ENCODE data around the gene SLC12A3. TPM values are rescaled to one million over a fixed set of nuclear protein-coding genes. Genes with fewer than 3 reads are reported as not detected.

Gene SLC12A3
- not detected in 2 replicates for total RNA-seq
- not detected in 2 replicates for polyA plus RNA-seq

- Histone ChIP-seq H3K9me3 (ENCODE audit: low read depth) (no peaks in the 10 kb centered on the region), H3K27ac (no peak within 1 kb of the TSS), H3K4me3 (no peak within 1 kb of the TSS), H3K36me3 (no peaks in the 10 kb centered on the region), H3K27me3 (no peaks in the 10 kb centered on the region), H3K4me1 (ENCODE audit: low read depth) (peaks cover 25% of the 10 kb centered on the region)
- no peak for TF ChIP-seq CTCF (IDR thresholded peaks at IDR 0.05; ENCODE audit: low read depth, low read length)
- no peak for DNase-seq (ENCODE audit: low read depth in 1 of 2, low spot score in 1 of 2)
These were observed at the start of gene SLC12A3 for GRCh38 chr16:56864960-56865359. Gene SLC12A3, plus strand, starts transcription at chr16:56865207. Its CDS starts 29 bp downstream, at chr16:56865236.

GRCh38 chr16:56815721-56816120 is 49.3 kb upstream of the SLC12A3 start:
- H3K27me3 ChIP-seq, result no peaks in the 10 kb centered on the region
- H3K9me3 ChIP-seq (ENCODE audit: low read depth), result no peaks in the 10 kb centered on the region
- no peaks in the 10 kb centered on the region for H3K36me3 ChIP-seq
- no peak overlapping the region for H3K4me3 ChIP-seq
- DNase-seq (ENCODE audit: low read depth in 1 of 2, low spot score in 1 of 2), result no peak
- no peaks in the 10 kb centered on the region for H3K4me1 ChIP-seq (ENCODE audit: low read depth)
- no peak for TF ChIP-seq CTCF (IDR thresholded peaks at IDR 0.05; ENCODE audit: low read depth, low read length)
- H3K27ac ChIP-seq, result no peak overlapping the region

- no peak for TF ChIP-seq CTCF (IDR thresholded peaks at IDR 0.05; ENCODE audit: low read depth, low read length)
- Histone ChIP-seq H3K27ac (no peak overlapping the region), H3K4me1 (ENCODE audit: low read depth) (no peaks in the 10 kb centered on the region), H3K4me3 (no peak overlapping the region), H3K27me3 (no peaks in the 10 kb centered on the region), H3K36me3 (peaks cover 5% of the 10 kb centered on the region), H3K9me3 (ENCODE audit: low read depth) (no peaks in the 10 kb centered on the region)
- no peak for DNase-seq (ENCODE audit: low read depth in 1 of 2, low spot score in 1 of 2)
These were observed 48.0 kb upstream of the SLC12A3 start for GRCh38 chr16:56817056-56817455.

- no peak for TF ChIP-seq CTCF (IDR thresholded peaks at IDR 0.05; ENCODE audit: low read depth, low read length)
- no peaks in the 10 kb centered on the region for H3K27me3 ChIP-seq
- no peak for DNase-seq (ENCODE audit: low read depth in 1 of 2, low spot score in 1 of 2)
- H3K36me3 ChIP-seq, result peaks cover 7% of the 10 kb centered on the region
- no peaks in the 10 kb centered on the region for H3K4me1 ChIP-seq (ENCODE audit: low read depth)
- H3K4me3 ChIP-seq, result no peak overlapping the region
- no peak overlapping the region for H3K27ac ChIP-seq
- no peaks in the 10 kb centered on the region for H3K9me3 ChIP-seq (ENCODE audit: low read depth)
These were observed 47.1 kb upstream of the SLC12A3 start for GRCh38 chr16:56817938-56818337.

- no peaks in the 10 kb centered on the region for H3K9me3 ChIP-seq (ENCODE audit: low read depth)
- no peaks in the 10 kb centered on the region for H3K27me3 ChIP-seq
- peak overlapping the region; percentile 13 for H3K27ac ChIP-seq
- peaks cover 24% of the 10 kb centered on the region for H3K36me3 ChIP-seq
- H3K4me3 ChIP-seq, result no peak overlapping the region
- no peak for TF ChIP-seq CTCF (IDR thresholded peaks at IDR 0.05; ENCODE audit: low read depth, low read length)
- no peak for DNase-seq (ENCODE audit: low read depth in 1 of 2, low spot score in 1 of 2)
- H3K4me1 ChIP-seq (ENCODE audit: low read depth), result no peaks in the 10 kb centered on the region
These were observed 41.8 kb upstream of the SLC12A3 start for GRCh38 chr16:56823081-56823733.
